Glutamatergic neuron (in vitro differentiated cells): Measurements from ENCODE around the gene LDLR. TPM values are rescaled to one million over a fixed set of nuclear protein-coding genes. Genes with fewer than 3 reads are reported as not detected.
A peak's percentile ranks its signal among the peaks of the same experiment; 100 is the strongest.
"Not testable (repeated sequence)": the region's sequence is repeated elsewhere in the genome, so short reads cannot be mapped to it uniquely, and the experiment has no call there.

Source experiments
- DNase-seq: peaks from one replicate; pipeline ENCODE4 v3.0.0; 2022
- H3K27ac Mint-ChIP-seq: one replicate; pipeline ENCODE4 v1.8.0; 2020; ENCODE audit warnings: mild to moderate bottlenecking, mixed read lengths, inconsistent platforms; ENCODE audit not compliant: unreplicated experiment
- H3K27me3 Mint-ChIP-seq: one replicate; pipeline ENCODE4 v1.8.0; 2020; ENCODE audit warnings: mild to moderate bottlenecking, moderate library complexity, mixed read lengths, inconsistent platforms; ENCODE audit not compliant: unreplicated experiment
- H3K36me3 Mint-ChIP-seq: one replicate; pipeline ENCODE4 v1.8.0; 2020; ENCODE audit warnings: mild to moderate bottlenecking, mixed read lengths, inconsistent platforms; ENCODE audit not compliant: unreplicated experiment
- H3K4me1 Mint-ChIP-seq: one replicate; pipeline ENCODE4 v1.8.0; 2020; ENCODE audit warnings: mild to moderate bottlenecking, low read depth, mixed read lengths, inconsistent platforms; ENCODE audit not compliant: unreplicated experiment
- H3K4me3 Mint-ChIP-seq: one replicate; pipeline ENCODE4 v1.8.0; 2020; ENCODE audit warnings: mild to moderate bottlenecking, mixed read lengths, inconsistent platforms; ENCODE audit not compliant: unreplicated experiment
- H3K9me3 Mint-ChIP-seq: one replicate; pipeline ENCODE4 v1.8.0; 2020; ENCODE audit warnings: mild to moderate bottlenecking, moderate library complexity, mixed read lengths, inconsistent platforms; ENCODE audit not compliant: unreplicated experiment
- total RNA-seq: library from RNA; stranded (reverse); fragmentation: NEBNext Ultra II Directional; extraction: Animal tissue kit (Norgen Biotek cat#: 25700); gene quantifications from one replicate; pipeline ENCODE4 v1.2.1, GENCODE V29; 2021; ENCODE audit not compliant: unreplicated experiment
- TF ChIP-seq, protein P1 (sequence below): fragments of 200-600 bp; sonication (generic); IDR thresholded peaks from one replicate; pipeline ENCODE4 v1.5.0; 2021; ENCODE audit not compliant: partially characterized antibody, unreplicated experiment

The LDLR gene
- total RNA-seq, 1 donor from 2014 or later = 147 TPM

- Mint-ChIP-seq H3K27me3 (peaks cover 8% of the 10 kb centered on the region), H3K27ac (peak overlapping the region; percentile 99), H3K9me3 (peaks cover 11% of the 10 kb centered on the region), H3K4me3 (peak overlapping the region; percentile 90), H3K36me3 (no peaks in the 10 kb centered on the region), H3K4me1 (peaks cover 14% of the 10 kb centered on the region)
- TF ChIP-seq, protein P1, sequence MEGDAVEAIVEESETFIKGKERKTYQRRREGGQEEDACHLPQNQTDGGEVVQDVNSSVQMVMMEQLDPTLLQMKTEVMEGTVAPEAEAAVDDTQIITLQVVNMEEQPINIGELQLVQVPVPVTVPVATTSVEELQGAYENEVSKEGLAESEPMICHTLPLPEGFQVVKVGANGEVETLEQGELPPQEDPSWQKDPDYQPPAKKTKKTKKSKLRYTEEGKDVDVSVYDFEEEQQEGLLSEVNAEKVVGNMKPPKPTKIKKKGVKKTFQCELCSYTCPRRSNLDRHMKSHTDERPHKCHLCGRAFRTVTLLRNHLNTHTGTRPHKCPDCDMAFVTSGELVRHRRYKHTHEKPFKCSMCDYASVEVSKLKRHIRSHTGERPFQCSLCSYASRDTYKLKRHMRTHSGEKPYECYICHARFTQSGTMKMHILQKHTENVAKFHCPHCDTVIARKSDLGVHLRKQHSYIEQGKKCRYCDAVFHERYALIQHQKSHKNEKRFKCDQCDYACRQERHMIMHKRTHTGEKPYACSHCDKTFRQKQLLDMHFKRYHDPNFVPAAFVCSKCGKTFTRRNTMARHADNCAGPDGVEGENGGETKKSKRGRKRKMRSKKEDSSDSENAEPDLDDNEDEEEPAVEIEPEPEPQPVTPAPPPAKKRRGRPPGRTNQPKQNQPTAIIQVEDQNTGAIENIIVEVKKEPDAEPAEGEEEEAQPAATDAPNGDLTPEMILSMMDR = no peak
- DNase-seq = no peak
These were observed 1.3 kb upstream of the LDLR start for GRCh38 chr19:11087870-11088505.

DNA sequence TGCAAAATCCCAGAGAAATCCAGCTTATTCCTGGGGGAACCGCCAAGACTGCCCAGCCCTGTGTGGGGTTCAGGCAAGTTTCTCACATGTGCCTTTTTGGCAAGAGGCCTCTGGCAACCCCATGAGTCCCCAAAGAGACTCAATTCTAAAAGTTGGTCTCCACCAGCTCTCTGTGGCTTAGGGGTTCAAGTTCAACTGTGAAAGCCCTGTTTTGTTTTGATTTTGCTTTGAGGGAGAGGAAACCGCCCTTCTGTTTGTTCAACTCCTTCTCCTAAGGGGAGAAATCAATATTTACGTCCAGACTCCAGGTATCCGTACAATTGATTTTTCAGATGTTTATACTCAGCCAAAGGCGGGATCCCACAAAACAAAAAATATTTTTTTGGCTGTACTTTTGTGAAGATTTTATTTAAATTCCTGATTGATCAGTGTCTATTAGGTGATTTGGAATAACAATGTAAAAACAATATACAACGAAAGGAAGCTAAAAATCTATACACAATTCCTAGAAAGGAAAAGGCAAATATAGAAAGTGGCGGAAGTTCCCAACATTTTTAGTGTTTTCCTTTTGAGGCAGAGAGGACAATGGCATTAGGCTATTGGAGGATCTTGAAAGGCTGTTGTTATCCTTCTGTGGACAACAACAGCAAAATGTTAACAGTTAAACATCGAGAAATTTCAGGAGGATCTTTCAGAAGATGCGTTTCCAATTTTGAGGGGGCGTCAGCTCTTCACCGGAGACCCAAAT, 583 bp upstream of the LDLR start:
- Mint-ChIP-seq H3K9me3 (peaks cover 11% of the 10 kb centered on the region), H3K4me3 (peak overlapping the region; percentile 90), H3K27me3 (peaks cover 8% of the 10 kb centered on the region), H3K4me1 (peaks cover 15% of the 10 kb centered on the region), H3K36me3 (no peaks in the 10 kb centered on the region), H3K27ac (peak overlapping the region; percentile 99)
- DNase-seq = no peak
- TF ChIP-seq, protein P1 = no peak

DNA sequence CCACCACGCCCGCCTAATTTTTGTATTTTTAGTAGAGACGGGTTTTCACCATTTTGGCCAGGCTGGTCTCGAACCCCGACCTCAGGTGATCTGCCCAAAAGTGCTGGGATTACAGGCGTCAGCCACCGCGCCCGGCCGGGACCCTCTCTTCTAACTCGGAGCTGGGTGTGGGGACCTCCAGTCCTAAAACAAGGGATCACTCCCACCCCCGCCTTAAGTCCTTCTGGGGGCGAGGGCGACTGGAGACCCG, 676 bp downstream of the LDLR start:
- peak overlapping the region; percentile 99 for H3K27ac Mint-ChIP-seq
- not testable (repeated sequence) for H3K9me3 Mint-ChIP-seq, H3K36me3 Mint-ChIP-seq, H3K27me3 Mint-ChIP-seq, DNase-seq
- peak overlapping the region; percentile 90 for H3K4me3 Mint-ChIP-seq
- peaks cover 17% of the 10 kb centered on the region for H3K4me1 Mint-ChIP-seq

GRCh38 chr19:11090264-11090996, 1.2 kb downstream of the LDLR start:
- no peaks in the 10 kb centered on the region for H3K36me3 Mint-ChIP-seq
- H3K4me1 Mint-ChIP-seq = peaks cover 19% of the 10 kb centered on the region
- DNase-seq = peak; percentile 97
- H3K4me3 Mint-ChIP-seq = peak overlapping the region; percentile 95
- peak overlapping the region; percentile 99 for H3K27ac Mint-ChIP-seq
- peaks cover 8% of the 10 kb centered on the region for H3K27me3 Mint-ChIP-seq
- TF ChIP-seq, protein P1 = no peak
- H3K9me3 Mint-ChIP-seq = peaks cover 9% of the 10 kb centered on the region

- H3K9me3 Mint-ChIP-seq = peaks cover 9% of the 10 kb centered on the region
- peak overlapping the region; percentile 95 for H3K4me3 Mint-ChIP-seq
- peaks cover 19% of the 10 kb centered on the region for H3K4me1 Mint-ChIP-seq
- H3K27me3 Mint-ChIP-seq = peaks cover 8% of the 10 kb centered on the region
- no peaks in the 10 kb centered on the region for H3K36me3 Mint-ChIP-seq
- DNase-seq = no peak
- TF ChIP-seq, protein P1 = no peak
- H3K27ac Mint-ChIP-seq = peak overlapping the region; percentile 95
These were observed 1.9 kb downstream of the LDLR start for GRCh38 chr19:11090997-11091702.
